HL-60 (cell line): Measurements from ENCODE around the gene ETV5.

Experiments
- GABPA ChIP-seq: IDR thresholded peaks from 2 replicates; pipeline ENCODE4 v1.6.1; 2012; ENCODE audit warnings: low read depth
- POLR2AphosphoS5 ChIP-seq: IDR thresholded peaks from 2 replicates; pipeline ENCODE4 v1.6.1; 2012; ENCODE audit warnings: low read depth
- SPI1 ChIP-seq: IDR thresholded peaks from 2 replicates; pipeline ENCODE4 v1.6.1; 2012; ENCODE audit warnings: low read depth, mild to moderate bottlenecking, borderline replicate concordance
- TF ChIP-seq, protein P1 (sequence below): IDR thresholded peaks from one replicate; pipeline ENCODE4 v1.5.1; 2011; ENCODE audit warnings: low read length, control low read depth, inconsistent platforms; ENCODE audit not compliant: insufficient read depth
- TF ChIP-seq, protein P2 (sequence below): IDR thresholded peaks from 2 replicates; pipeline ENCODE4 v1.6.1; 2012; ENCODE audit warnings: low read depth; ENCODE audit not compliant: insufficient replicate concordance

DNA sequence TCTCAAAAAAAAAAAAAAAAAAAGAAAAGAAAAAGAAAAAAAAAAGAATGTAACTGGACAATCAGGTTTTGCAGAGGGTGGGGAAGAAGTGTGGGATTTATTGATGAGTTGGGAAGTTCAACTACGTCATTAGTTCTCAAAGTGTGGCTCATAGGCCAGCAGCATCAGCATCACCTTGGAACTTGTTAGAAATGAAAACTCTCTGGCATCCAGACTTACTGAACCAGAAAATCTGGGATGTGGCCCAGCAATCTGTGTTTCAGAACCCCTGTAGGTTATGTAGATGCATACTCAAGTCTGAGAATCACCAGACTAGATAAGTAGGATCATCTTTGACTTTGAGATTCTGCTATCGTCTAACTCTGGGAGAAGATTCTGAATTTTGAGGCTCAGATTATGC is 45.8 kb upstream of the ETV5 start:
- TF ChIP-seq, protein P1, sequence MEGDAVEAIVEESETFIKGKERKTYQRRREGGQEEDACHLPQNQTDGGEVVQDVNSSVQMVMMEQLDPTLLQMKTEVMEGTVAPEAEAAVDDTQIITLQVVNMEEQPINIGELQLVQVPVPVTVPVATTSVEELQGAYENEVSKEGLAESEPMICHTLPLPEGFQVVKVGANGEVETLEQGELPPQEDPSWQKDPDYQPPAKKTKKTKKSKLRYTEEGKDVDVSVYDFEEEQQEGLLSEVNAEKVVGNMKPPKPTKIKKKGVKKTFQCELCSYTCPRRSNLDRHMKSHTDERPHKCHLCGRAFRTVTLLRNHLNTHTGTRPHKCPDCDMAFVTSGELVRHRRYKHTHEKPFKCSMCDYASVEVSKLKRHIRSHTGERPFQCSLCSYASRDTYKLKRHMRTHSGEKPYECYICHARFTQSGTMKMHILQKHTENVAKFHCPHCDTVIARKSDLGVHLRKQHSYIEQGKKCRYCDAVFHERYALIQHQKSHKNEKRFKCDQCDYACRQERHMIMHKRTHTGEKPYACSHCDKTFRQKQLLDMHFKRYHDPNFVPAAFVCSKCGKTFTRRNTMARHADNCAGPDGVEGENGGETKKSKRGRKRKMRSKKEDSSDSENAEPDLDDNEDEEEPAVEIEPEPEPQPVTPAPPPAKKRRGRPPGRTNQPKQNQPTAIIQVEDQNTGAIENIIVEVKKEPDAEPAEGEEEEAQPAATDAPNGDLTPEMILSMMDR = no peak
- TF ChIP-seq, protein P2, sequence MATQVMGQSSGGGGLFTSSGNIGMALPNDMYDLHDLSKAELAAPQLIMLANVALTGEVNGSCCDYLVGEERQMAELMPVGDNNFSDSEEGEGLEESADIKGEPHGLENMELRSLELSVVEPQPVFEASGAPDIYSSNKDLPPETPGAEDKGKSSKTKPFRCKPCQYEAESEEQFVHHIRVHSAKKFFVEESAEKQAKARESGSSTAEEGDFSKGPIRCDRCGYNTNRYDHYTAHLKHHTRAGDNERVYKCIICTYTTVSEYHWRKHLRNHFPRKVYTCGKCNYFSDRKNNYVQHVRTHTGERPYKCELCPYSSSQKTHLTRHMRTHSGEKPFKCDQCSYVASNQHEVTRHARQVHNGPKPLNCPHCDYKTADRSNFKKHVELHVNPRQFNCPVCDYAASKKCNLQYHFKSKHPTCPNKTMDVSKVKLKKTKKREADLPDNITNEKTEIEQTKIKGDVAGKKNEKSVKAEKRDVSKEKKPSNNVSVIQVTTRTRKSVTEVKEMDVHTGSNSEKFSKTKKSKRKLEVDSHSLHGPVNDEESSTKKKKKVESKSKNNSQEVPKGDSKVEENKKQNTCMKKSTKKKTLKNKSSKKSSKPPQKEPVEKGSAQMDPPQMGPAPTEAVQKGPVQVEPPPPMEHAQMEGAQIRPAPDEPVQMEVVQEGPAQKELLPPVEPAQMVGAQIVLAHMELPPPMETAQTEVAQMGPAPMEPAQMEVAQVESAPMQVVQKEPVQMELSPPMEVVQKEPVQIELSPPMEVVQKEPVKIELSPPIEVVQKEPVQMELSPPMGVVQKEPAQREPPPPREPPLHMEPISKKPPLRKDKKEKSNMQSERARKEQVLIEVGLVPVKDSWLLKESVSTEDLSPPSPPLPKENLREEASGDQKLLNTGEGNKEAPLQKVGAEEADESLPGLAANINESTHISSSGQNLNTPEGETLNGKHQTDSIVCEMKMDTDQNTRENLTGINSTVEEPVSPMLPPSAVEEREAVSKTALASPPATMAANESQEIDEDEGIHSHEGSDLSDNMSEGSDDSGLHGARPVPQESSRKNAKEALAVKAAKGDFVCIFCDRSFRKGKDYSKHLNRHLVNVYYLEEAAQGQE = no peak
- TF ChIP-seq POLR2AphosphoS5 = no peak
- no peak for TF ChIP-seq SPI1
- no peak for TF ChIP-seq GABPA
